ENCODE measurements around the gene PTPN3. TPM values are rescaled to one million over a fixed set of nuclear protein-coding genes. Genes with fewer than 3 reads are reported as not detected.

Gene PTPN3
- total RNA-seq, 3 donors from 2014 or later (not counting 1 experiment from before 2014, with no cell fraction given) = not detected

- DNase-seq (no peak), ATAC-seq (no peak)
- H3K4me1 ChIP-seq (ENCODE audit: control insufficient read depth, insufficient read depth, low read length) = no peaks in the 10 kb centered on the region
- no peak overlapping the region for H3K4me3 Mint-ChIP-seq
- 76% methylated on average over 9 of the region's 9 CpGs for WGBS (ENCODE audit: insufficient coverage)
- intact Hi-C loops (cut with micrococcal nuclease) = no loop called here
- H3K9me3 Mint-ChIP-seq = no peaks in the 10 kb centered on the region
- H3K36me3 ChIP-seq (ENCODE audit: control insufficient read depth, insufficient read depth, low read length) = no peaks in the 10 kb centered on the region
- H3K36me3 Mint-ChIP-seq = no peaks in the 10 kb centered on the region
- no peaks in the 10 kb centered on the region for H3K4me1 Mint-ChIP-seq
- peaks cover 2% of the 10 kb centered on the region for H3K27me3 ChIP-seq (ENCODE audit: control insufficient read depth, insufficient read depth, low read length)
- TF ChIP-seq CTCF (IDR thresholded peaks at IDR 0.05) = no peak
- H3K27ac ChIP-seq (ENCODE audit: low read length) = no peak overlapping the region
- H3K9me3 ChIP-seq (ENCODE audit: control insufficient read depth, insufficient read depth, low read length) = no peaks in the 10 kb centered on the region
- no peak overlapping the region for H3K4me3 ChIP-seq (ENCODE audit: low read length)
- H3K27me3 Mint-ChIP-seq (ENCODE audit: low read depth in 2 of 2) = peaks cover 8 to 13% of the 10 kb centered on the region in 2 donors
- H3K27ac Mint-ChIP-seq = no peak overlapping the region
These were observed 9.3 kb upstream of the PTPN3 start for GRCh38 chr9:109507421-109507838.

- no peak for ATAC-seq
- Mint-ChIP-seq H3K27ac (no peak overlapping the region), H3K36me3 (no peaks in the 10 kb centered on the region), H3K27me3 (ENCODE audit: low read depth in 2 of 2) (peaks cover 19 to 21% of the 10 kb centered on the region in 2 donors), H3K4me1 (no peaks in the 10 kb centered on the region), H3K9me3 (no peaks in the 10 kb centered on the region), H3K4me3 (no peak overlapping the region)
- H3K4me3 ChIP-seq (ENCODE audit: low read length) = no peak overlapping the region
- peaks cover 6% of the 10 kb centered on the region for H3K27me3 ChIP-seq (ENCODE audit: control insufficient read depth, insufficient read depth, low read length)
- no peak overlapping the region for H3K27ac ChIP-seq (ENCODE audit: low read length)
- 86% methylated on average over 2 of the region's 3 CpGs for WGBS (ENCODE audit: insufficient coverage)
- H3K36me3 ChIP-seq (ENCODE audit: control insufficient read depth, insufficient read depth, low read length) = no peaks in the 10 kb centered on the region
- TF ChIP-seq CTCF (IDR thresholded peaks at IDR 0.05) = no peak
- no peaks in the 10 kb centered on the region for H3K4me1 ChIP-seq (ENCODE audit: control insufficient read depth, insufficient read depth, low read length)
- no peak for DNase-seq
- H3K9me3 ChIP-seq (ENCODE audit: control insufficient read depth, insufficient read depth, low read length) = no peaks in the 10 kb centered on the region
- intact Hi-C loops (cut with micrococcal nuclease) = no loop called here
These were observed 8.1 kb upstream of the PTPN3 start for GRCh38 chr9:109506097-109506712.

- H3K27me3 ChIP-seq (ENCODE audit: control insufficient read depth, insufficient read depth, low read length) = peaks cover 10% of the 10 kb centered on the region
- no peaks in the 10 kb centered on the region for H3K36me3 Mint-ChIP-seq
- H3K4me1 Mint-ChIP-seq = no peaks in the 10 kb centered on the region
- no peaks in the 10 kb centered on the region for H3K9me3 Mint-ChIP-seq
- no peak overlapping the region for H3K27ac ChIP-seq (ENCODE audit: low read length)
- no peak overlapping the region for H3K4me3 ChIP-seq (ENCODE audit: low read length)
- no peak overlapping the region for H3K27ac Mint-ChIP-seq
- intact Hi-C loops (cut with micrococcal nuclease) = no loop called here
- H3K9me3 ChIP-seq (ENCODE audit: control insufficient read depth, insufficient read depth, low read length) = no peaks in the 10 kb centered on the region
- H3K4me1 ChIP-seq (ENCODE audit: control insufficient read depth, insufficient read depth, low read length) = no peaks in the 10 kb centered on the region
- H3K27me3 Mint-ChIP-seq (ENCODE audit: low read depth in 2 of 2) = peaks cover 30 to 32% of the 10 kb centered on the region in 2 donors
- H3K4me3 Mint-ChIP-seq = no peak overlapping the region
- WGBS (ENCODE audit: insufficient coverage) = 62% methylated on average over 5 of the region's 5 CpGs
- ATAC-seq (no peak), DNase-seq (no peak)
- TF ChIP-seq CTCF (IDR thresholded peaks at IDR 0.05) = no peak
- no peaks in the 10 kb centered on the region for H3K36me3 ChIP-seq (ENCODE audit: control insufficient read depth, insufficient read depth, low read length)
These were observed 6.6 kb upstream of the PTPN3 start for GRCh38 chr9:109504689-109505088.

- intact Hi-C loops (cut with micrococcal nuclease) = no loop called here
- Mint-ChIP-seq H3K4me1 (peaks cover 0 to 4% of the 10 kb centered on the region in 2 donors), H3K36me3 (peaks cover 9% of the 10 kb centered on the region), H3K4me3 (no peak overlapping the region), H3K27ac (no peak overlapping the region), H3K9me3 (no peaks in the 10 kb centered on the region), H3K27me3 (ENCODE audit: low read depth in 2 of 2) (peaks cover 48 to 53% of the 10 kb centered on the region in 2 donors)
- no peaks in the 10 kb centered on the region for H3K36me3 ChIP-seq (ENCODE audit: control insufficient read depth, insufficient read depth, low read length)
- ATAC-seq (no peak), DNase-seq (no peak)
- H3K4me1 ChIP-seq (ENCODE audit: control insufficient read depth, insufficient read depth, low read length) = no peaks in the 10 kb centered on the region
- 76% methylated on average over 3 of the region's 5 CpGs for WGBS (ENCODE audit: insufficient coverage)
- TF ChIP-seq CTCF (IDR thresholded peaks at IDR 0.05) = no peak
- no peak overlapping the region for H3K4me3 ChIP-seq (ENCODE audit: low read length)
- H3K9me3 ChIP-seq (ENCODE audit: control insufficient read depth, insufficient read depth, low read length) = no peaks in the 10 kb centered on the region
- no peak overlapping the region for H3K27ac ChIP-seq (ENCODE audit: low read length)
- peaks cover 20% of the 10 kb centered on the region for H3K27me3 ChIP-seq (ENCODE audit: control insufficient read depth, insufficient read depth, low read length)
These were observed 2.4 kb upstream of the PTPN3 start for GRCh38 chr9:109500421-109500974.

Data from natural killer cell (primary cell).